GM18505 (cell line): Measurements from ENCODE around the gene PARP15.

ENCODE experiments used
- ATAC-seq: cut with Tn5 transposase; IDR thresholded peaks from one replicate; pipeline ENCODE4 v1.9.1; 2021; ENCODE audit not compliant: unreplicated experiment
- POLR2A ChIP-seq: IDR thresholded peaks from 4 replicates; pipeline ENCODE4 v1.6.1; 2011; ENCODE audit warnings: borderline replicate concordance; ENCODE audit not compliant: insufficient read depth, insufficient read length; ENCODE audit errors: extremely low read depth

The PARP15 gene

DNA sequence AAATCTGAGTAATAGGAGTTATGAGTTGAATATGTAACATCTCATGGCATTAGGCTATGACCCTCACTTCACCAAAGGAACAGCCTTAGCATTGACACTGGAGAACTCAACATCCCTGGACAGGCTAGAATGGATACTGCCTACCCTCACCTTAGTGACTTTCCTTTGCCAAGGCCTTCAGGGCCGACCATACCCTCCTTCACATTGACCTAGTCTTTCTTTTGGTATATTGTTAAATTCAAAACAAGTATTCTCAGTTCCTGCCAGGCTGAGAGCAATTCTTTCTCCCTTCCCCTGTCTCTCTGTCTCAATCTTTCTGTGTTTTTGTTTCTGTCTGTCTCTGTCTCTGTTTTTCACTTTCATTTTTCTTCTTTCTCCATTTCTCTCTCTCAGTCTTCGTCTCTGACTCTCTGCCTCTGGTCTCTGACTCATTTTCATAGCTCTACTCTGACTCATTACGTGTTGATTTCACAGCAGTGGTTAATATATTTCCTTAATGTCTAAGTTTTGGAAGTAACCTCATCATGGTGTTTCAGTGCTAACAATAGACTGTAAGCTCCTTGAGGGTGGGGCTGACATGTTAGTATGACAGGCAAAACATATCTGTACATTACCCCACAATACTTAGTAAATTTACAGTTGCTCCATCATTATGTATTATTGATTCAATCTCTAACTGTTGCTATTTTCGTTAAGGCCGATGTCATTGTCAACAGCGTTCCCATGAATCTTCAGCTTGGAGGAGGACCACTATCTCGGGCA is 32.5 kb downstream of the PARP15 start:
- TF ChIP-seq POLR2A = no peak

GRCh38 chr3:122612696-122613095 is 35.2 kb downstream of the PARP15 start:
- TF ChIP-seq POLR2A = no peak
- no peak for ATAC-seq

More for the DNA sequence above, 32.5 kb downstream of the PARP15 start:
- ATAC-seq = peak; percentile 94

DNA sequence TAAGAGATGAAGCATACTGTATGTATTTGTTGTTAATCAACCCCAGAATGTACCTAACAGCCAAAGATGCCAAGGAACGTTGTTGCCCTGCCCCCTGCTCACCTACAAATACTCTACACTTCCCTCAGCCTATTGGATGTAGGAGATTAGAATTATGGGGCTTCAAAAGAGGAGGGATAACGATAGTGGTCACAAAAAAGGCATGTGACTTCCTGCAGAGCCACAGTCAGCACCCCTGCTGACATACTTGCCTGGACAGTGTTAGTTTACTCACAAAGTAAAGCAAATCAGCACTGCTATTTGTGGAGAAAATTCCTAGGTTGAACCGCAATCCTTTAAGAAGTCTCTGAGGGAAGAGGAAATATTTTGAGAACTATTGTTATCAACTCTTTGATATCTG is 37.9 kb downstream of the PARP15 start:
- no peak for ATAC-seq

GRCh38 chr3:122618614-122619013 is 41.2 kb downstream of the PARP15 start:
- ATAC-seq = no peak
- no peak for TF ChIP-seq POLR2A

More for the DNA sequence above, 37.9 kb downstream of the PARP15 start:
- TF ChIP-seq POLR2A = no peak

- no peak for ATAC-seq
- TF ChIP-seq POLR2A = no peak
These were observed 41.6 kb downstream of the PARP15 start for GRCh38 chr3:122619040-122619439.

GRCh38 chr3:122620399-122620798 is 42.9 kb downstream of the PARP15 start:
- ATAC-seq = no peak
- no peak for TF ChIP-seq POLR2A

DNA sequence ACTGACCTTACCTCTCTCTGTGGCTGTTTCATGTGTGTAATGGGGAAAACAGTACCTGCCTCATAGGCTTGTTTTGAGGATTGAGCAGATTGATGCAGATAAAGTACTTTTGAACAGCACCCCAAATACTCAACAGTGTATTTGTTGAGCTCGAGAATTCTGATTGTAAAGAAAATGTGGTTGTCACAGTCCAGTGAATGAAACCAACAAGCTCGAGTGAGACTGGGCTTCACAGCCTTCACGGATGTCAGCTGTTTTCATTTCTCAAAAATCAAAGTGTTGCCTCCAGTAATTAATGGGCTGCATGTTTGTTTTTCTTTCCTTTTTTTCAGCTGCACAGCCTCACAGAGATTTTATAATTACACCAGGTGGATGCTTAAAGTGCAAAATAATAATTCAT is 43.7 kb downstream of the PARP15 start:
- TF ChIP-seq POLR2A = no peak
- ATAC-seq = no peak

DNA sequence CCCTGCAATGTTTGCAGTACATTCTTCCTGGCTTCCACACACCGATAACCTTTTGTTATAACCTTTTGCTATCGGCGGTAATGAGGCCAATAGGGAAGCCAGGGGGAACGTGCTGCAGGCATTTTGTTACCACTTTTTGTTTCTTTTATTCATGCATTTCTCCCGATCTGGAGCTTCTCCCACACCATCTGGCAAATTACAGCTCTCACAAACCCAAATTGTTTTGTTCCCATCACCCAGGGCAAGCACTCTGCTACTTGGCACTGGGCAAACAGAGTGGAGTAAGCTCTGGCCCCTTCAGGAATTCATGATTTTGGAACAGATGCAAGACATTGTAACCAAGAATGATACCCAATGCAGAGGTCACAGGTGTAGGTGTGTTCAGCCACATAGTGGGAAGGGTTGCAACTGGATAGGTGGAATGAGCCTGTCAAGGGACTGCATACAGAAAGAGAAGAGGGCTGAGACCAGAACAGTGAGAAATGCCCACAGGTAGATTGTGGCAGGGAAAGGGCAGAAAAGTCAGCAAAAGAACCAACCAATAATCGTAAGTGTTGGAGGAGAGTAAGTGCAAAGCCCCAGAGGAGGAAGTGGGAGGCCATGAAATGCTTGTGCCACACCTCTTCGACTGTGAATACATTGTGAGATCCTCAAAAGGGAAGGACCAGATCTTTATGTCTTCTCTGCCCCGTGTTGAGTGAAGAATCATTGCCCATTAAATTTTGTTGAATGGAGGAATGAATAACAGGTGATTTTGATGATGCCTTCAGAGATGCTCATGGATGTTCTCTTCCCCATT is 45.8 kb downstream of the PARP15 start:
- no peak for ATAC-seq
- TF ChIP-seq POLR2A = no peak

GRCh38 chr3:122626515-122627180 is 49.2 kb downstream of the PARP15 start:
- no peak for TF ChIP-seq POLR2A
- no peak for ATAC-seq

- no peak for ATAC-seq
- no peak for TF ChIP-seq POLR2A
These were observed 49.9 kb downstream of the PARP15 start for GRCh38 chr3:122627301-122627700.

DNA sequence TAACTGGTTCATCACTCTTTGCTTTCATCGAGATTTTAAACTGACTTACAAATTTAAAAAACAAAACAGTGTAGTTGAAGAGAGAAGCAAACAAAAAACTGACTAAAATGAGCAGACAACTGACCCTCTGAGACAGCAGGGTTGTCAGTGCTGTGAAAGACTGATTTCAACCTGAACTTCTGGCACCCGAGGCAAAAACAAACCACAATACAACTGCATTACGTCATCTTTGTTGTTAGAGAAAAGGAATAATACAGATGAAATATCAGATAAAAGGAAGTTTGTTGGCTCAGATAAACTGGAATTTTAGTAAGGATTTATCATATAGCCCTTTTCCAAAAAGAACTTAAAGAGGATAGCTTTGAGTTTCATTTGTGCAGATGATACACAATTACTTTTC is 51.1 kb downstream of the PARP15 start:
- TF ChIP-seq POLR2A = no peak
- ATAC-seq = no peak

DNA sequence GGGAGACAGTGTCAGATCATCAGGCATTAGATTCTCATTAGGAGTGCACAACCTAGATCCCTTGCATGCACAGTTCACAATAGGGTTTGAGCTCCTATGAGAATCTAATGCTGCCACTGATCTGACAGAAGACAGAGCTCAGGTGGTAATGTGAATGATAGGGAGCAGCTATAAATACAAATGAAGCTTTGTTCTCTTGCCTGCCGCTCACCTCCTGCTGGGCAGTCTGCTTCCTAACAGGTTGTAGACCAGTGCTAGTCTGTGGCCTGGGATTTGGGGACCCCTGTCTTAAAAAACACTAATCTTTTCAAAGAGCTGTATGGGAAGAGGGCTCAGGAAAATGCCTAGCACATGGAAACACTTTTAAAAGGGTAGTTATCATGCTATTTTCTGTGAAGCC is 52.3 kb downstream of the PARP15 start:
- ATAC-seq = no peak
- TF ChIP-seq POLR2A = no peak

GRCh38 chr3:122635789-122636188 is 58.3 kb downstream of the PARP15 start:
- no peak for ATAC-seq

More at GRCh38 chr3:122635789-122636188, 58.3 kb downstream of the PARP15 start:
- no peak for TF ChIP-seq POLR2A
